A673 (cell line): Measurements from ENCODE around the gene PDPN.

Experiments
- CTCF ChIP-seq: fragments of 300-800, 200-600 bp; sonication (generic); conservative IDR thresholded peaks from 2 replicates; pipeline ENCODE4 v1.5.1; 2017; ENCODE audit warnings: low read depth, mild to moderate bottlenecking, antibody characterized with exemption, low read length, moderate library complexity, mixed read lengths
- EZH2 ChIP-seq: fragments of 200-600 bp; sonication (generic); IDR thresholded peaks from 2 replicates; pipeline ENCODE4 v1.6.1; 2017; ENCODE audit warnings: borderline replicate concordance, low read depth, mild to moderate bottlenecking, mixed read lengths, antibody characterized with exemption, low read length; ENCODE audit not compliant: poor library complexity, severe bottlenecking

GRCh38 chr1:13549521-13549920 lies 34.1 kb upstream of the PDPN start:
- TF ChIP-seq CTCF (no peak), EZH2 (no peak)
